ENCODE results near the gene NEDD9. TPM values are rescaled to one million over a fixed set of nuclear protein-coding genes. Genes with fewer than 3 reads are reported as not detected.

Gene NEDD9
- total and polyA plus RNA-seq, 2 of the 4 experiments (the other 2 are of a cell fraction): 7.6 to 16.5 TPM

DNA sequence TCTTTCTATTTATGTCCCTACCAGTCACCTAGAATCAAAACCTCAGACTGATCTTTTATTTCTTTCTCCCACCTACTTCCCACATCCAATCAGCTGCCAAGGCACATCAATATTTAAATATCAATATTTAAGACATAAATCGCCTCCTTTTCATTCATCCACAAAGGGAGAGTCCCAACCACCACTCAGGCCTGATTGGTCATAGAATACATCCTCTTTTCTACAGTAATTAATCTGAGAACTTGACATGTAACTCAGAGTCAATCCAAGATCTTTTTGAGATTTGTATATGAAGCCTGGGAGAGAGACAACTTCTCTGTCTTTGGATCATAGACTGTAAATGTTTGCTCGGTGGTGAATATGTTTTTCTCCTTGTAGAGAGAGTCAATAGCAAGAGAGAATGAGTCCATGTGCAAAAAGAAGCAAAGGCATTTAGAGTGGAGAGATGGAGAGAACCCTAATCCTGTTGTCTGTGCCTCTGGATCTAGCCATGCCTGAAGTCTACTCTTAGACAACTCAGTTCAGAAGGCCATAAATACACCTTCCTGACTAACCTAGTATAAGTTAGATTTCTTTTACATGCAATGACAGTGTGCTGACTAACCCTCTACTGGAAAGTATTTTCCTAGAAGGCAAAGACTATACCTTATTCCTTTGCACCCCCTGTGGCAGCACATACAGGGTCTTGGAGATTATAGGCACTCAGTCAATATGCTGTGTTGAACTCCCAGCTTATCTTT is 12.1 kb upstream of the NEDD9 start:
- Histone ChIP-seq H4K8ac (ENCODE audit: low read depth in 2 of 2, low read length in 2 of 2) (no peak overlapping the region), H3K18ac (ENCODE audit: low read depth, low read length) (no peak overlapping the region), H3K56ac (ENCODE audit: extremely low read depth, insufficient read depth, low read length) (no peak overlapping the region), H3K9ac (ENCODE audit: low read depth, low read length) (no peak overlapping the region), H3K14ac (replicated peaks; ENCODE audit: low read depth, low read length) (no peak overlapping the region), H3K4me2 (ENCODE audit: low read depth, low read length) (no peak overlapping the region), H3K4me1 (ENCODE audit: control insufficient read depth, insufficient read depth, low read length) (no peaks in the 10 kb centered on the region), H3K9me3 (ENCODE audit: control insufficient read depth, insufficient read depth, low read length) (0 out of 2 replicates have a peak, but pooled peaks cover 2% of the 10 kb centered on the region), H2BK20ac (ENCODE audit: low read depth, low read length) (no peak overlapping the region), H3K9me1 (ENCODE audit: insufficient read depth, low read length) (no peaks in the 10 kb centered on the region), H2AK5ac (ENCODE audit: low read depth, low read length) (no peak overlapping the region), H4K5ac (ENCODE audit: low read depth, low read length) (no peak overlapping the region), H4K91ac (ENCODE audit: insufficient read depth, low read depth, low read length) (no peak overlapping the region), H3K23ac (ENCODE audit: low read depth, low read length) (no peak overlapping the region), H2BK120ac (ENCODE audit: low read depth, low read length) (no peak overlapping the region), H2AFZ (replicated peaks; ENCODE audit: low read length, poor library complexity) (no peak overlapping the region), H3K27me3 (ENCODE audit: control insufficient read depth, insufficient read depth, low read length) (no peaks in the 10 kb centered on the region), H3K4ac (ENCODE audit: low read depth, low read length) (no peak overlapping the region), H3K79me1 (ENCODE audit: low read depth in 1 of 2, low read length in 2 of 2) (no peaks in the 10 kb centered on the region), H3K36me3 (ENCODE audit: control insufficient read depth, insufficient read depth, low read length) (no peaks in the 10 kb centered on the region), H2BK15ac (ENCODE audit: low read depth, low read length) (no peak overlapping the region), H4K20me1 (ENCODE audit: insufficient read depth, low read length) (no peaks in the 10 kb centered on the region), H3K4me3 (ENCODE audit: insufficient read depth, low read depth, low read length) (no peak overlapping the region), H2BK5ac (ENCODE audit: low read depth, low read length, poor library complexity, severe bottlenecking) (no peak overlapping the region), H2AK9ac (replicated peaks; ENCODE audit: low read depth, low read length, poor library complexity) (no peak overlapping the region), H3K27ac (ENCODE audit: insufficient read depth, low read length) (no peak overlapping the region)
- POLR2A ChIA-PET (ENCODE audit: unreplicated experiment): no interaction called here
- TF ChIP-seq, protein P1, sequence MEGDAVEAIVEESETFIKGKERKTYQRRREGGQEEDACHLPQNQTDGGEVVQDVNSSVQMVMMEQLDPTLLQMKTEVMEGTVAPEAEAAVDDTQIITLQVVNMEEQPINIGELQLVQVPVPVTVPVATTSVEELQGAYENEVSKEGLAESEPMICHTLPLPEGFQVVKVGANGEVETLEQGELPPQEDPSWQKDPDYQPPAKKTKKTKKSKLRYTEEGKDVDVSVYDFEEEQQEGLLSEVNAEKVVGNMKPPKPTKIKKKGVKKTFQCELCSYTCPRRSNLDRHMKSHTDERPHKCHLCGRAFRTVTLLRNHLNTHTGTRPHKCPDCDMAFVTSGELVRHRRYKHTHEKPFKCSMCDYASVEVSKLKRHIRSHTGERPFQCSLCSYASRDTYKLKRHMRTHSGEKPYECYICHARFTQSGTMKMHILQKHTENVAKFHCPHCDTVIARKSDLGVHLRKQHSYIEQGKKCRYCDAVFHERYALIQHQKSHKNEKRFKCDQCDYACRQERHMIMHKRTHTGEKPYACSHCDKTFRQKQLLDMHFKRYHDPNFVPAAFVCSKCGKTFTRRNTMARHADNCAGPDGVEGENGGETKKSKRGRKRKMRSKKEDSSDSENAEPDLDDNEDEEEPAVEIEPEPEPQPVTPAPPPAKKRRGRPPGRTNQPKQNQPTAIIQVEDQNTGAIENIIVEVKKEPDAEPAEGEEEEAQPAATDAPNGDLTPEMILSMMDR (conservative IDR thresholded peaks at IDR 0.05; ENCODE audit: low read depth, low read length): no peak
- no peak for TF ChIP-seq MXI1 (IDR thresholded peaks at IDR 0.05; ENCODE audit: borderline replicate concordance, low read depth, low read length)
- no peak for TF ChIP-seq MAFK (IDR thresholded peaks at IDR 0.05; ENCODE audit: low read depth, low read length)
- no peak for TF ChIP-seq RFX5 (IDR thresholded peaks at IDR 0.05; ENCODE audit: low read depth, low read length)
- TF ChIP-seq ELK1 (IDR thresholded peaks at IDR 0.05; ENCODE audit: borderline replicate concordance, low read depth, low read length): no peak
- no peak for TF ChIP-seq CEBPB (IDR thresholded peaks at IDR 0.05; ENCODE audit: low read depth, low read length)
- TF ChIP-seq POLR2A (IDR thresholded peaks at IDR 0.05; ENCODE audit: low read depth, low read length): no peak
- no peak for TF ChIP-seq RAD21 (IDR thresholded peaks at IDR 0.05; ENCODE audit: low read length)
- no peak for TF ChIP-seq FOS (IDR thresholded peaks at IDR 0.05; ENCODE audit: low read depth, low read length)
- dilution Hi-C loops (cut with HindIII; ENCODE audit: low sequenced_read_pairs, unreplicated experiment): no loop called here
- intact Hi-C loops (cut with micrococcal nuclease): no loop called here
- no peak for ATAC-seq (ENCODE audit: low read depth)
- 60% methylated on average over 1 of the region's 2 CpGs; no CpG with 5 or more reads in 1 of the 2 experiments for WGBS, 2 experiments (ENCODE audit: extremely low coverage in 2 of 2, insufficient read length in 1 of 2)
- BruUV-seq (replicated peaks): no TSS peak
- no peak for DNase-seq
- CTCF ChIA-PET: no interaction called here
- in situ Hi-C loops (cut with MboI; ENCODE audit: low sequenced_read_pairs): no loop called here

Measured in IMR-90 (cell line).